H1 (cell line): ENCODE measurements around the gene C16orf95. TPM values are rescaled to one million over a fixed set of nuclear protein-coding genes. Genes with fewer than 3 reads are reported as not detected.

Experiments used
- CTCF ChIA-PET: fragments of 300-600 bp; sonication (Branson Sonifier 250); formaldehyde crosslinking; loops from one replicate; lab custom pipeline; 2021; ENCODE audit not compliant: partially characterized antibody; lab: Charles Lee
- POLR2A ChIA-PET: fragments of 300-600 bp; sonication (Branson Sonifier 250); formaldehyde crosslinking; loops from one replicate; lab custom pipeline; 2021; ENCODE audit warnings: inconsistent platforms; ENCODE audit not compliant: partially characterized antibody; lab: Charles Lee
- DNase-seq, 2 experiments: peaks; one replicate each; pipeline versions ENCODE4 v3.0.0 to v3.0.0-alpha.2; 2010 to 2022; ENCODE audit warnings: low spot score in 2 of 2, low read depth in 1 of 2, mixed read lengths in 1 of 2
- FAIRE-seq: peaks from 2 replicates; lab custom pipeline; 2011; peaks lifted over from hg19 to GRCh38; lab: Jason Lieb, UNC
- H2AFZ ChIP-seq: 2 replicates; pipeline ENCODE4 v1.8.1; 2012; ENCODE audit warnings: low read length, inconsistent platforms
- H2AK5ac ChIP-seq: 2 replicates; pipeline ENCODE4 v1.6.1; 2013; ENCODE audit warnings: low read depth, low read length
- H2BK120ac ChIP-seq: replicated peaks from 2 replicates; pipeline ENCODE3; 2013; ENCODE audit warnings: low read depth, low read length, inconsistent platforms
- H2BK12ac ChIP-seq: 2 replicates; pipeline ENCODE4 v1.6.1; 2013; ENCODE audit warnings: low read depth, low read length
- H2BK15ac ChIP-seq: 2 replicates; pipeline ENCODE4 v1.6.1; 2013; ENCODE audit warnings: low read length
- H2BK20ac ChIP-seq: 2 replicates; pipeline ENCODE4 v1.6.1; 2013; ENCODE audit warnings: low read length
- H2BK5ac ChIP-seq: 2 replicates; pipeline ENCODE4 v1.6.1; 2013; ENCODE audit warnings: low read depth, low read length
- H3K14ac ChIP-seq: 2 replicates; pipeline ENCODE4 v1.6.1; 2013; ENCODE audit warnings: inconsistent platforms; ENCODE audit not compliant: insufficient read length
- H3K18ac ChIP-seq: 2 replicates; pipeline ENCODE4 v1.6.1; 2013; ENCODE audit warnings: low read length; ENCODE audit errors: extremely low read depth
- H3K23ac ChIP-seq: 2 replicates; pipeline ENCODE4 v1.6.1; 2013; ENCODE audit warnings: inconsistent platforms; ENCODE audit not compliant: insufficient read length
- H3K23me2 ChIP-seq: 2 replicates; pipeline ENCODE4 v1.6.1; 2013; ENCODE audit warnings: low read depth, low read length
- H3K27ac ChIP-seq: 2 replicates; pipeline ENCODE4 v1.6.1; 2011; ENCODE audit warnings: low read depth, low read length, inconsistent platforms
- H3K27me3 ChIP-seq, 4 experiments: replicated peaks in 1 of 4; 1 replicate in 1 of 4; 2 replicates in 3 of 4; pipeline versions ENCODE4 v1.6.1 to v1.8.1; 2011 to 2013; ENCODE audit warnings: low read length in 3 of 4, mild to moderate bottlenecking in 3 of 4, inconsistent platforms in 2 of 4, mixed read lengths in 2 of 4, moderate library complexity in 1 of 4; ENCODE audit not compliant: control insufficient read depth in 3 of 4, insufficient read depth in 3 of 4; ENCODE audit errors: extremely low read depth in 1 of 4
- H3K36me3 ChIP-seq, 4 experiments: 2 replicates each; pipeline versions ENCODE4 v1.6.1 to v1.8.1; 2011 to 2013; ENCODE audit warnings: mild to moderate bottlenecking in 4 of 4, low read length in 3 of 4, moderate library complexity in 2 of 4, control low read depth in 1 of 4, inconsistent platforms in 1 of 4; ENCODE audit not compliant: insufficient read depth in 4 of 4, control insufficient read depth in 2 of 4
- H3K4ac ChIP-seq: replicated peaks from 2 replicates; pipeline ENCODE3; 2013; ENCODE audit warnings: low read length, low read depth, mixed read lengths, inconsistent platforms; ENCODE audit not compliant: insufficient read length
- H3K4me1 ChIP-seq, 4 experiments: replicated peaks in 1 of 4; 1 replicate in 1 of 4; 2 replicates in 3 of 4; pipeline versions ENCODE4 v1.6.1 to v1.8.1; 2011 to 2013; ENCODE audit warnings: low read length in 3 of 4, inconsistent platforms in 2 of 4, mixed read lengths in 1 of 4; ENCODE audit not compliant: insufficient read depth in 4 of 4, control insufficient read depth in 3 of 4
- H3K4me2 ChIP-seq, 2 experiments: 2 replicates each; pipeline versions ENCODE4 v1.6.1 to v1.8.1; 2011 to 2013; ENCODE audit warnings: low read depth in 2 of 2, low read length in 2 of 2, control low read depth in 1 of 2, inconsistent platforms in 1 of 2, mild to moderate bottlenecking in 1 of 2; ENCODE audit not compliant: insufficient read depth in 1 of 2
- H3K4me3 ChIP-seq, 4 experiments: fragments of 200-600, 300-600 bp in 1 of 4; sonication (generic), shearing (Covaris generic), sonication (Bioruptor Twin) in 1 of 4; 2 replicates each; pipeline versions ENCODE4 v1.5.1 to v1.8.1; 2011 to 2016; ENCODE audit warnings: low read length in 4 of 4, low read depth in 3 of 4, control low read depth in 2 of 4, inconsistent platforms in 2 of 4, mild to moderate bottlenecking in 2 of 4, mixed read lengths in 1 of 4, moderate library complexity in 1 of 4; ENCODE audit not compliant: insufficient read depth in 2 of 4; ENCODE audit errors: extremely low read depth in 1 of 4
- H3K56ac ChIP-seq: replicated peaks from 2 replicates; pipeline ENCODE3; 2013; ENCODE audit warnings: low read depth, mild to moderate bottlenecking, mixed read lengths, low read length, inconsistent platforms; ENCODE audit not compliant: insufficient read length
- H3K79me1 ChIP-seq: 2 replicates; pipeline ENCODE4 v1.6.1; 2013; ENCODE audit warnings: low read depth, low read length, control low read depth
- H3K79me2 ChIP-seq, 2 experiments: 2 replicates each; pipeline versions ENCODE4 v1.6.1 to v1.8.1; 2012 to 2013; ENCODE audit warnings: low read length in 2 of 2, mild to moderate bottlenecking in 2 of 2, inconsistent platforms in 1 of 2; ENCODE audit not compliant: insufficient read depth in 2 of 2, control insufficient read depth in 1 of 2
- H3K9ac ChIP-seq, 4 experiments: replicated peaks in 1 of 4; 1 replicate in 1 of 4; 2 replicates in 3 of 4; pipeline versions ENCODE4 v1.6.1 to v1.8.1; 2011 to 2013; ENCODE audit warnings: low read depth in 3 of 4, low read length in 3 of 4, control low read depth in 2 of 4, mild to moderate bottlenecking in 2 of 4, moderate library complexity in 2 of 4, inconsistent platforms in 1 of 4; ENCODE audit errors: extremely low read depth in 1 of 4
- H3K9me3 ChIP-seq, 2 experiments: 2 replicates each; pipeline versions ENCODE4 v1.6.1 to v1.8.1; 2012 to 2013; ENCODE audit warnings: mild to moderate bottlenecking in 2 of 2, moderate library complexity in 2 of 2, control low read depth in 1 of 2, inconsistent platforms in 1 of 2, low read depth in 1 of 2, low read length in 1 of 2, mixed read lengths in 1 of 2; ENCODE audit not compliant: insufficient read depth in 2 of 2
- H4K20me1 ChIP-seq, 2 experiments: replicated peaks in 1 of 2; 2 replicates each; pipeline versions ENCODE3 to v1.8.1; 2011 to 2013; ENCODE audit warnings: inconsistent platforms in 2 of 2, low read length in 2 of 2, mild to moderate bottlenecking in 1 of 2; ENCODE audit not compliant: insufficient read depth in 2 of 2, control insufficient read depth in 1 of 2
- H4K5ac ChIP-seq: 2 replicates; pipeline ENCODE4 v1.6.1; 2013; ENCODE audit warnings: low read length, low read depth, mixed read lengths, inconsistent platforms; ENCODE audit not compliant: insufficient read length
- H4K8ac ChIP-seq: 2 replicates; pipeline ENCODE4 v1.8.0; 2013; ENCODE audit warnings: mild to moderate bottlenecking, moderate library complexity, low read length, inconsistent platforms; ENCODE audit not compliant: insufficient read depth; ENCODE audit errors: extremely low read depth
- H4K91ac ChIP-seq: replicated peaks from 2 replicates; pipeline ENCODE3; 2013; ENCODE audit warnings: low read length, mixed read lengths, inconsistent platforms; ENCODE audit not compliant: insufficient read length
- BRCA1 ChIP-seq: IDR thresholded peaks from 2 replicates; pipeline ENCODE4 v1.6.1; 2012; ENCODE audit warnings: low read depth, low read length, improper control_type of control experiment
- CTBP2 ChIP-seq: IDR thresholded peaks from 2 replicates; pipeline ENCODE4 v1.7.0; 2011; ENCODE audit warnings: borderline replicate concordance, mild to moderate bottlenecking, moderate library complexity, mixed read lengths, low read length; ENCODE audit not compliant: insufficient read depth, insufficient read length
- E2F6 ChIP-seq: IDR thresholded peaks from 2 replicates; pipeline ENCODE4 v1.6.1; 2012; ENCODE audit warnings: inconsistent platforms
- GTF2F1 ChIP-seq: IDR thresholded peaks from 2 replicates; pipeline ENCODE4 v1.6.1; 2012; ENCODE audit warnings: low read depth, low read length, improper control_type of control experiment, borderline replicate concordance
- MAFK ChIP-seq: IDR thresholded peaks from 2 replicates; pipeline ENCODE4 v1.6.1; 2012; ENCODE audit warnings: low read depth, mild to moderate bottlenecking, improper control_type of control experiment, low read length
- NANOG ChIP-seq: IDR thresholded peaks from 2 replicates; pipeline ENCODE4 v1.6.1; 2011; ENCODE audit warnings: low read length, low read depth, mild to moderate bottlenecking, inconsistent platforms; ENCODE audit not compliant: insufficient read depth, poor library complexity, severe bottlenecking
- PHF8 ChIP-seq: fragments of 200-600 bp; sonication (generic); conservative IDR thresholded peaks from 2 replicates; pipeline ENCODE4 v1.7.1; 2012; ENCODE audit warnings: low read depth, mild to moderate bottlenecking, inconsistent platforms, low read length, moderate library complexity
- POLR2AphosphoS5 ChIP-seq: IDR thresholded peaks from 2 replicates; pipeline ENCODE4 v1.6.1; 2011; ENCODE audit warnings: low read depth, low read length
- RAD21 ChIP-seq, 2 experiments: IDR thresholded peaks in 1 of 2; conservative IDR thresholded peaks in 1 of 2; 2 replicates each; pipeline ENCODE4 v1.6.1; 2011; ENCODE audit warnings: low read depth in 2 of 2, low read length in 2 of 2, improper control_type of control experiment in 1 of 2, inconsistent platforms in 1 of 2, mild to moderate bottlenecking in 1 of 2, moderate library complexity in 1 of 2
- SAP30 ChIP-seq: fragments of 300-600 bp; sonication (generic); IDR thresholded peaks from 2 replicates; pipeline ENCODE4 v1.7.1; 2012; ENCODE audit warnings: low read length, moderate library complexity, mild to moderate bottlenecking, inconsistent platforms; ENCODE audit not compliant: insufficient read depth, insufficient replicate concordance
- SP2 ChIP-seq: IDR thresholded peaks from 2 replicates; pipeline ENCODE4 v1.6.1; 2012; ENCODE audit warnings: mild to moderate bottlenecking, low read length, inconsistent platforms
- SRF ChIP-seq: IDR thresholded peaks from 2 replicates; pipeline ENCODE4 v1.6.1; 2011; ENCODE audit warnings: mild to moderate bottlenecking, low read depth, low read length, moderate library complexity
- SUZ12 ChIP-seq: fragments of 200-600 bp; sonication (generic); IDR thresholded peaks from 2 replicates; pipeline ENCODE4 v1.6.1; 2012; ENCODE audit warnings: mild to moderate bottlenecking, inconsistent platforms, low read length, moderate library complexity, mixed read lengths
- WGBS, 2 experiments: shearing (Covaris generic) in 1 of 2; methylation state at CpG; one replicate each; pipeline versions ENCODE4 v1.1.6 to v1.1.7; 2013 to 2015; ENCODE audit warnings: low lambda C conversion rate in 2 of 2, mixed read lengths in 2 of 2, inconsistent platforms in 1 of 2, low coverage in 1 of 2, missing lambda C conversion rate in 1 of 2; ENCODE audit not compliant: insufficient replicate concordance in 2 of 2, insufficient coverage in 1 of 2, insufficient read length in 1 of 2; ENCODE audit errors: extremely low coverage in 1 of 2, missing lambda C conversion rate in 1 of 2; 5-methylcytosine and 5-hydroxymethylcytosine counted together
- polyA plus RNA-seq, 7 experiments: library from polyadenylated mRNA; depleted of rRNA in 3 of 7; stranded (reverse) in 5 of 7; unstranded in 2 of 7; fragments of >200 nt in 5 of 7; fragments of 200-250 nt in 2 of 7; gene quantifications; 1 replicate in 5 of 7; 2 replicates in 1 of 7; 4 replicates in 1 of 7; pipeline versions ENCODE4 v1.2.1 to v1.2.3, GENCODE V29; 2011 to 2013; ENCODE audit warnings: missing spikeins in 2 of 7, mixed read lengths in 2 of 7
- total RNA-seq: library from RNA; stranded (reverse); fragmentation: NEBNext Ultra II Directional; extraction: Animal tissue kit (Norgen Biotek cat#: 25700); gene quantifications from 2 replicates; pipeline ENCODE4 v1.2.1, GENCODE V29; 2021

C16orf95 gene
- total and polyA plus RNA-seq, 2 of the 8 experiments (the other 6 are each of a cell fraction or from before 2014, with no cell fraction given) = 5.0 to 5.4 TPM

- no peak overlapping the region for H2BK120ac ChIP-seq
- no peak overlapping the region for H3K4me2 ChIP-seq
- H3K79me2 ChIP-seq = no peaks in the 10 kb centered on the region
- ChIA-PET POLR2A (no interaction called here), CTCF (interaction anchor here (1.1 kb wide), 1 partner anchor 14 kb away, joined by 3 read pairs; no protein-coding TSS in a partner anchor)
- H3K9ac ChIP-seq = no peak overlapping the region
- H2BK15ac ChIP-seq = no peak overlapping the region
- H3K4ac ChIP-seq = no peak overlapping the region
- H3K23me2 ChIP-seq = no peaks in the 10 kb centered on the region
- 0 out of 8 replicates have a peak, but pooled peaks cover 0 to 2% (median 0%) of the 10 kb centered on the region in 4 experiments for H3K36me3 ChIP-seq
- no peak overlapping the region for H2AFZ ChIP-seq
- no peaks in the 10 kb centered on the region for H4K20me1 ChIP-seq
- no peak overlapping the region for H4K91ac ChIP-seq
- no peak overlapping the region for H3K23ac ChIP-seq
- H3K27me3 ChIP-seq = no peaks in the 10 kb centered on the region
- no peak overlapping the region for H2BK12ac ChIP-seq
- no peak overlapping the region for H2BK5ac ChIP-seq
- H3K79me1 ChIP-seq = no peaks in the 10 kb centered on the region
- WGBS, 2 experiments = 83% methylated on average over 7 of the region's 7 CpGs; no CpG with 5 or more reads in 1 of the 2 experiments
- H2AK5ac ChIP-seq = no peak overlapping the region
- H3K56ac ChIP-seq = no peak overlapping the region
- peaks cover 0 to 5% of the 10 kb centered on the region in 2 experiments; a peak in 1 of 4 replicates for H3K9me3 ChIP-seq
- FAIRE-seq = no peak
- no peak overlapping the region for H4K8ac ChIP-seq
- H3K18ac ChIP-seq = no peak overlapping the region
- H3K27ac ChIP-seq = no peak overlapping the region
- H3K14ac ChIP-seq = no peak overlapping the region
- H3K4me1 ChIP-seq = peaks cover 0 to 3% (median 0%) of the 10 kb centered on the region in 4 experiments; a peak in 1 of 7 replicates
- no peak overlapping the region for H2BK20ac ChIP-seq
- DNase-seq = no peak
- no peak overlapping the region for H4K5ac ChIP-seq
- no peak overlapping the region for H3K4me3 ChIP-seq
- TF ChIP-seq RAD21 (IDR thresholded peaks at IDR 0.05 in 1 of 2, conservative IDR thresholded peaks at IDR 0.05 in 1 of 2; ENCODE audit: low read depth in 2 of 2, low read length in 2 of 2) = no peak
- no peak for TF ChIP-seq E2F6
- TF ChIP-seq MAFK = no peak
- no peak for TF ChIP-seq SUZ12
- no peak for TF ChIP-seq POLR2AphosphoS5
- no peak for TF ChIP-seq SRF
- TF ChIP-seq SAP30 = no peak
- no peak for TF ChIP-seq PHF8
- TF ChIP-seq SP2 = no peak
- no peak for TF ChIP-seq BRCA1
- TF ChIP-seq NANOG = no peak
- TF ChIP-seq CTBP2 = no peak
- no peak for TF ChIP-seq GTF2F1
Measured at GRCh38 chr16:87310610-87311009, 6.6 kb downstream of the C16orf95 start.
